Hematopoietic multipotent progenitor cell treated with erythropoietin and hydrocortisone succinate and interleukin-3 and kit ligand, for 8 days (in vitro differentiated cells): ENCODE measurements around the gene RHD.
A peak's percentile ranks its signal among the peaks of the same experiment; 100 is the strongest.
"Not testable (repeated sequence)": the region's sequence is repeated elsewhere in the genome, so short reads cannot be mapped to it uniquely, and the experiment has no call there.

Experiments used
- DNase-seq: peaks from one replicate; pipeline ENCODE4 v3.0.0-alpha.2; 2015

RHD gene

DNA sequence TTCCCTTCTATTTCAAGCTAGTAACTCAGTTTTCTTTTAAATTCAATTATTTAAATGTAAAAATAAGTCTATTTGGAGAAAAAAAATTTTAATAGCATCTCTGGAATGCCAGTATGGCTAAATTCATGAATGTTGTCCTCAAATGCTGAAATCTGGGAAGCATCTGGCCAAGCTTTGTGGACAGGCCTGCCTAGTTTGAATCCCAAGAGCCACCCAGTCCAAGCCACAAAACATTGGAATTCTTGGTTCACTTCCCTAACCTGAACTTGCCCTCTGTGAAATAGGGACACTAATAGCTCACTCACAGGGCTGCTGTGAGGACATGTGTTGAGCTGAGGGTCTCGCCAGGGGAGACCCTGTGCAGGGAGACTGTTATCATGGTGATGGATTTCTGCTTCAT, 37.2 kb downstream of the RHD start:
- not testable (repeated sequence) for DNase-seq

DNA sequence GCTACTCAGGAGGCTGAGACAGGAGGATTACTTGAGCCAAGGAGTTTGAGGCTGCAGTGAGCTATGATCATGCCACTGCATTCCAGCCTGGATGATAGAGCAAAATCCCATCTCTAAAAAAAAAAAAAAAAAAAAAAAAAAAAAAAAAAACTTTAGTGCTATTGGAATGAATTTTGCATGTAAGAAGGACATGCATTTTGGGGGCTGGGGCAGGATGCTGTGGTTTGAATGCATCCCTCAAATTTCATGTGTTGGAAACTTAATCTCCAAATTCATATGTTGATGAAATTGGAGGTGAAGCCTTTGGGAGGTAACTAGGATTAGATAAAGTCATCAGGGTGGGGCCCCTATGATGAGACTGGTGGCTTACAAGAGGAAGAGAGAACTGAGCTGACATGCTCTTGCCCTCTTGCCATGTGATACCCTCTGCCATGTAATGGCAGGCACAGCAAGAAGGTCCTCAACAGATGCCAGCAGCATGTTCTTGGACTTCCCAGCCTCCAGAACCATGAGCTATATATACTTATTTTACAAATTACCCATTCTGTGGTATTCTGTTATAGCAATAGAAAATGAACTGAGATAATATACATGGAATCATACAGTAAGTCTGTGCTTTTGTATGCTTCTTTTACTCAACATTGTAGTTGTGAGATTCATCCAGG, 40.6 kb downstream of the RHD start:
- peak; percentile 45 for DNase-seq

DNA sequence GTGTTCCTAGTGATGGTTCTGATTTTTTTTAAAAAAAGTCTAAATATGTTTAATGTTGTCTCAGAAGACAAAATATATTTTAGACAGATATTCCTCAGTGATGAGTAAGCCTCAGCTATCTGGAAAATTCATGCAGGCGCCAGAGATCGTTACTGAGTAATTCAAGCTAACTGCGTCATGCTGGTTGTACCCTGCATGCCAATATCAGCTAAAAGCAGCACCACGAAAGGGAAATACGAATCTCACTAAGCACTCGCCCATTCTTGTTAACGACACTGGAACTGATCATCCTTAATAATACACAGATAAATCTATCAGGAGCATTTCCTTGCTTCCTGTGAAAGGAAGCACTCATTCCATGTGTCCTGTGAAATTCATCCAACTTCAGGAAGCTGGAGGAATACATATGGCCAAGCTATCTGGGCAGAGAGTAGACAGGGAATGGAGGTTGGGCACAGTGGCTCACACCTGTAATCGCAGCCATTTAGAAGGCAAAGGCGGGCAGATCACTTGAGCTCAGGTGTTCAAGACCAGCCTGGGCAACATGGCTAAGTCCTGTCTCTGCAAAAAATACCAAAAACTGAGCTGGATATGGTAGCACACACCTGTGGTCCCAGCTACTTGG, 48.1 kb downstream of the RHD start:
- peak; percentile 59 for DNase-seq

DNA sequence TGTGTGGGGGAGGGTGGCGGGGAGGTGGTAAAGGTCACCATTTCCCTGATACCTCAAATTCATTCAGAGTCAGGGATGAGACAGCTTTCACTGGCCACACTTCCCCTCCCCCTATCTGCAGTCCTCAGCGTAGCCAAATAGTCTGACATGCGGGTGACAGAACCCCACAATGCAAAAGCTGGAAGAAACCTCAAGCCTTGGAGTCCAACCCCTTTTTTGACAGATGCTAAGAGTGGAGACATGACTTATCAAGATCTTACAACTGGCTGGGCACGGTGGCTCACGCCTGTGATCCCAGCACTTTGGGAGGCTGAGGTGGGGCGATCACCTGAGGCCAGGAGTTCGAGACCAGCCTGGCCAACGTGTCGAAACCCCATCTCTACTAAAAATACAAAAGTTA, 49.8 kb downstream of the RHD start:
- peak; percentile 67 for DNase-seq

- DNase-seq: not testable (repeated sequence)
Observed at GRCh38 chr1:25324407-25324806, 52.1 kb downstream of the RHD start.

DNA sequence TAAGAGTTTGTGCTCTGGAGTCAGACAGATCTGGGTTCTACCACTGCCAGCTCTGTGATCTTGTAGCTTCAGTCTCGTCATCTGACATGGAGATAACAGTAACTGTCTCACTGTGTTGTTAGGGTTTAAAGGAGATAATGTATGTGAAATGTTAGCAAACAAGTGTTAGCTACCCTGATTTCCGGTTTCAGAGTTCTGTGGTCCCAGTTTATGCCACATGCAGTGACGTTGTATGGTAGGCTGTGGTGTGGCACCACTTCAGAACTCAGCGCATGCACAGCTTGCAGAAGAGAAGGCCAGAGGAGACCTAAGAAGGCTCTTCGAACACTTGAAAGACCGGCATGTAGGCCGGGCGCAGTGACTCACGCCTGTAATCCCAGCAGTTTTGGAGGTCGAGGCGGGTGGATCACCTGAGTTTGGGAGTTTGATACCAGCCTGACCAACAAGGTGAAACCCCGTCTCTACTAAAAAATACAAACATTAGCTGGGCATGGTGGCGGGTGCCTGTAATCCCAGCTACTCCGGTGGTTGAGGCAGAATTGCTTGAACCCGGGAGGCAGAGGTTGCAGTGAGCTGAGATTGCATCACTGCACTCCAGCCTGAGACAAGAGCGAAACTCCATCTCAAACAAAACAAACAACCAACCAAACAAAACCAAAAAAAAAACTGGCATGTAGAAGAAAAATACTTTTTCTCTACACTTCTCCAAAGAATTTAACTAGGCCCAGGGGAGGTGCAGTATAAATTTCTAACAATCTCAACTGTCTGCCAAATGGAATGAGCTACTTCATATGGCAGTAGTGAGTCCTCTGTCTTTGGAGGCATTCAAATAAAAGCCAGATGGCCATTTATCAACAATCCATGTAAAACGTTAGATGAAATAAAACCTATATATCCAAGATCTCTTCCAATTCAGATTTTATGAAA, 55.8 kb downstream of the RHD start:
- not testable (repeated sequence) for DNase-seq

- DNase-seq: not testable (repeated sequence)
Observed at GRCh38 chr1:25328791-25329185, 56.5 kb downstream of the RHD start.

DNA sequence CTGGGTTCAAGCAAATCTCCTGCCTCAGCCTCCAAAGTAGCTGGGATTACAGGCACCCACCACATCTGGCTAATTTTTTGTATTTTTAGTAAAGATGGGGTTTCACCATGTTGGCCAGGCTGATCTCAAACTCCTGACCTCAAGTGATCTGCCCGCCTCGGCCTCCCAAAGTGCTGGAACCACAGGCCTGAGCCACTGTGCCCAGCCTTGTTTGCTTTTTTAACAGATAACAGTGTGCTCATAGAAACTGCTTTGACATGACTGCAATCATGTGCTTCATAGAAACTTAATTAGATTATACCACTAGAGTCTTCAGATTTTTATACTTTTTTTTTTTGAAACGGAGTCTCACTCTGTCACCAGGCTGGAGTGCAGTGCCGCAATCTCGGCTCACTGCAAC, 57.0 kb downstream of the RHD start:
- not testable (repeated sequence) for DNase-seq

GRCh38 chr1:25329950-25330349, 57.6 kb downstream of the RHD start:
- DNase-seq: peak; percentile 14

DNA sequence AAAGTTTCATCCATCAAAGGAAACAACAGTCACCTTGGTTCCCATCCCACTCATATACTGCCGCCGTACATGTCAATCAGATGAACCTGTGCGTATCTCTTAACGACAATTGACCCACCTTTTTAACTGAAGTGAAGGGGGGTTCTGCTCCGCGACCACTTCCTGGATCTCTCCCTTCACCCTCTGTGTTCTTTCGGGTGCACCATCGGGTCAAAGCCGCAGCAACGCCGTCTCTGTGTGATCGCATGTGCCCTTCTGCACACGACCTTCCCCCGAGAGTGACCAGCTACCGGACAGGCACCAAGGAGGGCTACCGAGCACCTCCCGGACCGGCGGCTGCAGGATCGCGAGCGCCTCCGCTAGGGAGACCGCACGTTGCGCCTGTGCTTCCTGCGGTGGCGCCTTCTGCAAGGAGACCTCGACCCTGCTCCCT, 64.6 kb downstream of the RHD start:
- DNase-seq: peak; percentile 35

- DNase-seq: not testable (repeated sequence)
Observed at GRCh38 chr1:25337483-25338187, 65.3 kb downstream of the RHD start.

GRCh38 chr1:25338188-25338981, 66.1 kb downstream of the RHD start, which contains the start of gene TMEM50A:
TMEM50A (plus strand) TSS chr1:25338334; CDS start chr1:25340487, 2,153 bp downstream.
- peak; percentile 82 for DNase-seq

- no peak for DNase-seq
Observed at GRCh38 chr1:25338986-25339385, 66.7 kb downstream of the RHD start.

DNA sequence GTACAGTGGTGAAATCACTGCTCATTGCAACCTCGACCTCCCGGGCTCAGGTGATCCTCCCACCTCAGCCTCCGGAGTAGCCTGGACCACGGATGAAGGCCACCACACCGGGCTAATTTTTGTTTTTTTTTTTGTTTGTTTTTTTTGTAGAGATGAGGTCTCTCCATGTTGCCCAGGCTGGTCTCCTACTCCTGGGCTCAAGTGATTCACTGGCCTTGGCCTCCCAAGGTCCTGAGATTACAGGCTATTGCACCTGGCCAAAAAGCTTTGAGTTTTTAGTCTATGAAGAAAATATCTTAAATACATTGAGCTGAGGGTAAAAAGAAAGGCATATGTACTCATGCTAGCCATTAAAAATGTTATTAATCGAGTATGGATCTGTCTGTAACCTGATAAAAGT, 69.4 kb downstream of the RHD start:
- DNase-seq: no peak

DNA sequence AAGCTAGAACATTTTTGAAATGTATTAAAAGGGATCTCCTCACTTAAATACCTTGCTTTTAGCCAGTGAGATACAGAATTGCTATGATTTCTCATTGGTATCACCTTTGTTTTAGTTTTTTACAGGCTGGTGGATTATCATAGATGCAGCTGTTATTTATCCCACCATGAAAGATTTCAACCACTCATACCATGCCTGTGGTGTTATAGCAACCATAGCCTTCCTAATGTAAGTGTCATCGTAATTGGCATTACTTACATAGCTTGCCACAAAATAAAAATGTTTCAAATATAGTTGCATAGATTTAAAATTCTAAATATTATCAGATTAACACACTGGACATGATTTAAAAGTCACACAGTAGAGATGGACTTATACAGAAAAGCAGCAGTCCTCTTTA, 70.5 kb downstream of the RHD start:
- DNase-seq: no peak

DNA sequence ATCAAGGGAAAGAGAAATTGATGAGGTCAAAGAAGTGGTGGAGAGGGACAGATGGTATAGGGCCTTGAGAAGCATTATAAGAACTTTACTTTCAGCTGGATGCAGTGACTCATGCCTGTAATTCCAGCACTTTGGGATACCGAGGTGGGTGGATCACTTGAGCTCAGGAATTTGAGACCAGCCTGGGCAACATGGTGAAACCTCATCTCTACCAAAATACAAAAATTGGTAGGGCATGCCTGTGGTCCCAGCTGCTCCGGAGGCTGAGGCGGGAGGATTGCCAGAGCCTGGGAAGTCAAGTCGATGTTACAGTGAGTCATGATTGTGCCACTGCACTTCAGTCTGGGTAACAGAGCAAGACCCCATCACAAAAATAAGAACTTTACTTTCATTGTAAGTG, 71.6 kb downstream of the RHD start:
- no peak for DNase-seq

- no peak for DNase-seq
Observed at GRCh38 chr1:25347556-25347955, 75.2 kb downstream of the RHD start.

GRCh38 chr1:25349606-25350005, 77.3 kb downstream of the RHD start:
- DNase-seq: no peak

DNA sequence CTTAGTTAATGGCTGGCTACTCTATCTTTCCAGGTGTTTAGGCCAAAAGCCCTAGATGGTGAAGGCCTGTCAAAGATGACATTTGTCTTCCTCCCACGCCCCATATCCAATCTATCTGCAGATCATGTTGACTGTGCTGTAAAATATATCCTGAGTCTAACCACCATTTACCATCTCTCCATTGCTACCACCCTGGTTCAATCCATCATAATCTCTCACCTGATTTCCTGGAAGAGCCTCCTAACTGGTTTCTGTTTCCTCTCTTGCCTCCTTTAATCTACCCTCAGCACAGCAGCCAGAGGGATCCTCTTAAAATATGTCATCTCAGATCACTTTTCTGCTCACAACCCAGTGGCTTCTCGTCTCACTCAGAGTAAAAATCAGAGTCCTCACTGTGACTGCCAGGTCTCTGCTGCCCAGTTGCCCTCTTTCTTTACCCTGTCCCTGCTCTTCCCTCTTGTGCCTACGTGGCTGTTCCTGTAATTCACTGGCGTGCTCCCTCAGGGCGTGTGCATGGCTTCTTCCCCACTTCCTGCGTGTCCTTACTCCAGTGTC, 83.6 kb downstream of the RHD start:
- DNase-seq: no peak

DNA sequence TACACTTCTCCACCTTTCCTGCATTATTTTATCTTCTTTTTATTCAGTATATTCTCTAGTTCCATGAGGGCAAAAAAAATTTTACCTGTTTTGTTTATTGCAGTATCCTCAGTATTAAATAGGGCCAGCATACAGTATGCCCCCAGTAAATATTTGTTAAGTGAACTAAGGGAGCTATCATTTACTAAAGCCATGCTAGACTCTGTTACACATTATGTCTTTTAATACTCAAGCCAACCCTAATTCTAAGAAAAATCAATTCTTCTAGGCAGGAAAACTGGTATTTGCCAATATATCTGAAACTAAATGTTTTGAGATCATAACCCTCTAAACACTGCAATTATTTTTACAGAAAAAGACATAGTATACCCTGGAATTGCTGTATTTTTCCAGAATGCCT, 84.1 kb downstream of the RHD start:
- no peak for DNase-seq

DNA sequence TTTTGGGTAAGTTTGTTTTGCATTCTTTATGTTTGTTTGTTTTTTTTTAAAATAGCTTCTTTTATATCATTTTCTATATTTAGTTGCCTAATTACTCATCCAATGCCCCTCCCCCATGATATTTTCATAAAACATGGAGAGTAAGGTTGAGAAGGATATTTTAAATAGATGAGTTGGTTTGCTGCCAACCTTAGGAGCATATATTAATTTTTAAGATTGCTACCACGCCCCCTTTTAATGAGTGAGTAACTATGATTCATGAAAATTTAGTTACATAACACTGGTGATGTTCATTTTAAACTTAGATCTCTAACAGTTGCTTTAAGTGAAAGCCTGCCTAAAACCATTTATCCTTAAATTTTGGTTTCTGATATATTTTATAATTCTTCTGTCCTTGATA, 84.5 kb downstream of the RHD start:
- no peak for DNase-seq
